SK-N-SH treated with all-trans-retinoic acid at 6 μM for 48 hours (cell line): ENCODE measurements around the gene OXLD1.

Experiments used
- ATAC-seq: fragments of 200-7000 bp; cut with Tn5 transposase; 3 replicates; pipeline ENCODE4 v1.9.1; 2020; ENCODE audit warnings: mild to moderate bottlenecking, moderate library complexity
- ARNTL ChIP-seq: fragments of 450-650 bp; formaldehyde crosslinking; IDR thresholded peaks from 2 replicates; pipeline ENCODE4 v1.5.0; 2020; ENCODE audit warnings: low read depth, mild to moderate bottlenecking, moderate library complexity, borderline replicate concordance
- BACH2 ChIP-seq: fragments of 250-450 bp; sonication (Bioruptor Pico); IDR thresholded peaks from 2 replicates; pipeline ENCODE4 v1.9.0; 2021; ENCODE audit warnings: mild to moderate bottlenecking, borderline replicate concordance
- CSDC2 ChIP-seq: fragments of 250-450 bp; sonication (Bioruptor Pico); IDR thresholded peaks from 2 replicates; pipeline ENCODE4 v1.5.0; 2020; ENCODE audit warnings: mild to moderate bottlenecking, moderate library complexity
- CSRNP3 ChIP-seq: fragments of 250-450 bp; sonication (Bioruptor Pico); IDR thresholded peaks from 2 replicates; pipeline ENCODE4 v1.5.1; 2021; ENCODE audit warnings: mild to moderate bottlenecking, moderate library complexity
- ESRRG ChIP-seq: fragments of 250-450 bp; sonication (Bioruptor Pico); IDR thresholded peaks from 2 replicates; pipeline ENCODE4 v1.6.1; 2021; ENCODE audit warnings: mild to moderate bottlenecking
- ISL1 ChIP-seq: fragments of 250-450 bp; sonication (Bioruptor Pico); IDR thresholded peaks from 2 replicates; pipeline ENCODE4 v2.1.2; 2022; ENCODE audit warnings: mild to moderate bottlenecking, moderate library complexity
- PATZ1 ChIP-seq: fragments of 250-450 bp; sonication (Bioruptor Pico); IDR thresholded peaks from 2 replicates; pipeline ENCODE4 v1.8.0; 2020; ENCODE audit warnings: mild to moderate bottlenecking, moderate library complexity, borderline replicate concordance
- POU6F1 ChIP-seq: fragments of 250-450 bp; sonication (Bioruptor Pico); IDR thresholded peaks from 2 replicates; pipeline ENCODE4 v1.8.0; 2021; ENCODE audit warnings: low read depth, mild to moderate bottlenecking, moderate library complexity, borderline replicate concordance
- PPARA ChIP-seq: fragments of 250-450 bp; sonication (Bioruptor Pico); IDR thresholded peaks from 2 replicates; pipeline ENCODE4 v1.5.0; 2020; ENCODE audit warnings: mild to moderate bottlenecking, borderline replicate concordance
- RARB ChIP-seq: fragments of 250-450 bp; sonication (Bioruptor Pico); IDR thresholded peaks from 2 replicates; pipeline ENCODE4 v1.8.0; 2021; ENCODE audit warnings: mild to moderate bottlenecking, moderate library complexity
- SNAI2 ChIP-seq: fragments of 250-450 bp; sonication (Bioruptor Pico); IDR thresholded peaks from 2 replicates; pipeline ENCODE4 v1.5.0; 2020; ENCODE audit warnings: mild to moderate bottlenecking, moderate library complexity
- TCF4 ChIP-seq: fragments of 250-450 bp; sonication (Bioruptor Pico); IDR thresholded peaks from 2 replicates; pipeline ENCODE4 v1.8.0; 2021; ENCODE audit warnings: mild to moderate bottlenecking, moderate library complexity, borderline replicate concordance
- TOX ChIP-seq: fragments of 250-450 bp; sonication (Bioruptor Pico); IDR thresholded peaks from 2 replicates; pipeline ENCODE4 v1.8.0; 2021; ENCODE audit warnings: mild to moderate bottlenecking, moderate library complexity, borderline replicate concordance
- TSHZ2 ChIP-seq: fragments of 250-450 bp; sonication (Bioruptor Pico); IDR thresholded peaks from 2 replicates; pipeline ENCODE4 v1.5.0; 2020; ENCODE audit warnings: mild to moderate bottlenecking, moderate library complexity
- ZC3H10 ChIP-seq: fragments of 250-450 bp; sonication (Bioruptor Pico); IDR thresholded peaks from 2 replicates; pipeline ENCODE4 v1.5.1; 2021; ENCODE audit warnings: mild to moderate bottlenecking, moderate library complexity
- ZFP3 ChIP-seq: fragments of 250-450 bp; sonication (Bioruptor Pico); IDR thresholded peaks from 2 replicates; pipeline ENCODE4 v1.5.0; 2020; ENCODE audit warnings: mild to moderate bottlenecking, moderate library complexity
- ZFP30 ChIP-seq: fragments of 450-650 bp; formaldehyde crosslinking; IDR thresholded peaks from 2 replicates; pipeline ENCODE4 v1.5.0; 2022; ENCODE audit warnings: mild to moderate bottlenecking, moderate library complexity
- ZNF565 ChIP-seq: fragments of 450-650 bp; formaldehyde crosslinking; conservative IDR thresholded peaks from 2 replicates; pipeline ENCODE4 v1.5.0; 2020; ENCODE audit warnings: low read depth, mild to moderate bottlenecking, moderate library complexity
- ZNF70 ChIP-seq: fragments of 450-650 bp; formaldehyde crosslinking; IDR thresholded peaks from 2 replicates; pipeline ENCODE4 v1.5.0; 2020; ENCODE audit warnings: mild to moderate bottlenecking, moderate library complexity
- ZNF8 ChIP-seq: fragments of 450-650 bp; formaldehyde crosslinking; IDR thresholded peaks from 2 replicates; pipeline ENCODE4 v1.5.0; 2020; ENCODE audit warnings: mild to moderate bottlenecking, moderate library complexity
- TF ChIP-seq, protein P1 (sequence below): fragments of 250-450 bp; sonication (Bioruptor Pico); IDR thresholded peaks from 2 replicates; pipeline ENCODE4 v1.5.1; 2020; ENCODE audit warnings: low read depth, mild to moderate bottlenecking, moderate library complexity

The OXLD1 gene

DNA sequence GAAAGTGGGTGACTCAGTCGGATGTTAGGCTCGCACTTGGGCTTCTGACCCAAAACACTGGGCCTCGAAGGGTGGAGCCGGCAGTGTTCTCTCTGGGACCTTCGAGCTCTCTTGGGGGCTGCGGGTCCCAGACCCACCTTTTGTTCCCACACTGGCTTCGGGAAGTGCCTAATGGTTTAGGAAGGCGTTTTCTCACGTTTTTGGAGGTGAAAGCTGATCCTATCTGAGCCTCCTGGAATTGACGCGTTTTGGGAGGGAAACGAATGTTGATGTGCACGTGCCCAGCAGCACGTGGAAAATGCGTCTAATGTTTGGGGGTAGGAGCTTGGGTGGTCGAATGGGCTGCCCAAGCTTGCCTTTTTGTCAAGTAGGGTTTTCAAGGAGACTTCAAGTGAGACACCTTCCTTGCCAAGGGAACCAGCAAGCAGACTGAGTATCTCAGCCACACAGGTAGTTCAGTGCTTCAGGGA is 18.1 kb upstream of the OXLD1 start:
- ATAC-seq = no peak; the same call in 1 of the 3 replicates
- TF ChIP-seq ESRRG (CRISPR knock-in tag) = no peak
- no peak for TF ChIP-seq CSDC2

GRCh38 chr17:81683584-81684441 is 17.4 kb upstream of the OXLD1 start, which contains the start of the genes ARL16 and HGS:
Gene ARL16, minus strand, starts transcription at chr17:81683797. Its CDS starts 44 bp downstream, at chr17:81683753.
Gene HGS, plus strand, starts transcription at chr17:81684011. Its CDS starts 56 bp downstream, at chr17:81684067.
- ATAC-seq = peak; percentile 96
- TF ChIP-seq PATZ1 = peak; percentile 79; the same call in 1 of the 2 replicates
- TF ChIP-seq ZFP3 (CRISPR knock-in tag) = no peak
- peak; percentile 52; the same call in 1 of the 2 replicates for TF ChIP-seq TSHZ2 (CRISPR knock-in tag)

- ATAC-seq = peak; percentile 22
- TF ChIP-seq POU6F1 (CRISPR knock-in tag) (no peak), ARNTL (CRISPR knock-in tag) (no peak), ZFP30 (CRISPR knock-in tag) (no peak), TOX (CRISPR knock-in tag) (no peak), ZNF8 (no peak), BACH2 (no peak), ZFP3 (CRISPR knock-in tag) (no peak), TCF4 (no peak), TSHZ2 (CRISPR knock-in tag) (no peak), RARB (no peak), ISL1 (no peak), PPARA (CRISPR knock-in tag) (no peak), ESRRG (CRISPR knock-in tag) (no peak), SNAI2 (CRISPR knock-in tag) (no peak), ZNF565 (CRISPR knock-in tag) (no peak), ZC3H10 (CRISPR knock-in tag) (no peak), CSRNP3 (no peak), ZNF70 (CRISPR knock-in tag) (no peak)
- TF ChIP-seq, protein P1, sequence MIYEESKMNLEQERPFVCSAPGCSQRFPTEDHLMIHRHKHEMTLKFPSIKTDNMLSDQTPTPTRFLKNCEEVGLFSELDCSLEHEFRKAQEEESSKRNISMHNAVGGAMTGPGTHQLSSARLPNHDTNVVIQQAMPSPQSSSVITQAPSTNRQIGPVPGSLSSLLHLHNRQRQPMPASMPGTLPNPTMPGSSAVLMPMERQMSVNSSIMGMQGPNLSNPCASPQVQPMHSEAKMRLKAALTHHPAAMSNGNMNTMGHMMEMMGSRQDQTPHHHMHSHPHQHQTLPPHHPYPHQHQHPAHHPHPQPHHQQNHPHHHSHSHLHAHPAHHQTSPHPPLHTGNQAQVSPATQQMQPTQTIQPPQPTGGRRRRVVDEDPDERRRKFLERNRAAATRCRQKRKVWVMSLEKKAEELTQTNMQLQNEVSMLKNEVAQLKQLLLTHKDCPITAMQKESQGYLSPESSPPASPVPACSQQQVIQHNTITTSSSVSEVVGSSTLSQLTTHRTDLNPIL (CRISPR knock-in tag) = no peak
Measured at GRCh38 chr17:81683208-81683583, 16.8 kb upstream of the OXLD1 start.
